GM12865 (cell line): ENCODE data around the gene TNXB.

Experiments
- DNase-seq: peaks from one replicate; pipeline ENCODE4 v3.0.0; 2010; ENCODE audit warnings: low read depth
- H3K4me3 ChIP-seq: 2 replicates; pipeline ENCODE4 v1.5.1; 2011; ENCODE audit warnings: mild to moderate bottlenecking, low read depth, low read length, control low read depth
- CTCF ChIP-seq: IDR thresholded peaks from 2 replicates; pipeline ENCODE4 v1.5.1; 2011; ENCODE audit warnings: low read length, control low read depth, low read depth, inconsistent platforms; ENCODE audit not compliant: insufficient read depth; ENCODE audit errors: missing control alignments

The TNXB gene

GRCh38 chr6:32082935-32083334 lies 26.2 kb downstream of the TNXB start:
- DNase-seq: no peak
- H3K4me3 ChIP-seq: no peak overlapping the region
- TF ChIP-seq CTCF: no peak

- no peak for DNase-seq
- no peak for TF ChIP-seq CTCF
- no peak overlapping the region for H3K4me3 ChIP-seq
Measured at GRCh38 chr6:32082478-32082877, 26.7 kb downstream of the TNXB start.

GRCh38 chr6:32081168-32081990 lies 27.8 kb downstream of the TNXB start:
- no peak for TF ChIP-seq CTCF
- DNase-seq: no peak
- H3K4me3 ChIP-seq: no peak overlapping the region

- TF ChIP-seq CTCF: no peak
- H3K4me3 ChIP-seq: no peak overlapping the region
- DNase-seq: no peak
Measured at GRCh38 chr6:32079566-32080290, 29.4 kb downstream of the TNXB start.

- no peak for DNase-seq
- TF ChIP-seq CTCF: no peak
- H3K4me3 ChIP-seq: no peak overlapping the region
Measured at GRCh38 chr6:32076321-32076809, 32.8 kb downstream of the TNXB start.

- no peak overlapping the region for H3K4me3 ChIP-seq
- no peak for TF ChIP-seq CTCF
- no peak for DNase-seq
Measured at GRCh38 chr6:32075781-32076180, 33.4 kb downstream of the TNXB start.
